Trophoblast cell (in vitro differentiated cells and primary cell): ENCODE measurements around the gene ZNF277.

Experiments used
- DNase-seq, 2 donors: peaks; one replicate each; pipeline ENCODE4 v3.0.0-alpha.2; 2016
- H2AFZ ChIP-seq: 2 replicates; pipeline ENCODE4 v1.6.1; 2013; ENCODE audit warnings: low read length, moderate library complexity, mild to moderate bottlenecking; ENCODE audit not compliant: insufficient read depth, poor library complexity
- H2AK5ac ChIP-seq: 2 replicates; pipeline ENCODE4 v1.6.1; 2013; ENCODE audit warnings: mild to moderate bottlenecking, low read length
- H2BK120ac ChIP-seq: 2 replicates; pipeline ENCODE4 v1.6.1; 2013; ENCODE audit warnings: low read length, mild to moderate bottlenecking, moderate library complexity; ENCODE audit not compliant: insufficient read depth, poor library complexity
- H2BK12ac ChIP-seq: 2 replicates; pipeline ENCODE4 v1.6.1; 2013; ENCODE audit warnings: mild to moderate bottlenecking, low read length, moderate library complexity
- H2BK5ac ChIP-seq: 2 replicates; pipeline ENCODE4 v1.6.1; 2013; ENCODE audit warnings: low read length, low read depth, moderate library complexity, mild to moderate bottlenecking; ENCODE audit not compliant: poor library complexity
- H3K14ac ChIP-seq: 2 replicates; pipeline ENCODE4 v1.6.1; 2013; ENCODE audit warnings: mild to moderate bottlenecking, low read length
- H3K18ac ChIP-seq: 2 replicates; pipeline ENCODE4 v1.6.1; 2013; ENCODE audit warnings: mild to moderate bottlenecking, low read length
- H3K23ac ChIP-seq: 2 replicates; pipeline ENCODE4 v1.6.1; 2013; ENCODE audit warnings: low read length
- H3K27ac ChIP-seq: 2 replicates; pipeline ENCODE4 v1.5.1; 2013; ENCODE audit warnings: low read depth, mild to moderate bottlenecking, inconsistent platforms, low read length, moderate library complexity
- H3K27me3 ChIP-seq: 2 replicates; pipeline ENCODE4 v1.6.1; 2013; ENCODE audit warnings: inconsistent platforms, mild to moderate bottlenecking, low read length, moderate library complexity; ENCODE audit not compliant: insufficient read depth
- H3K36me3 ChIP-seq, 2 experiments: 1 replicate in 1 of 2; 2 replicates in 1 of 2; pipeline ENCODE4 v1.6.1; 2013; ENCODE audit warnings: low read length in 2 of 2, mild to moderate bottlenecking in 2 of 2, moderate library complexity in 1 of 2; ENCODE audit not compliant: insufficient read depth in 2 of 2, control insufficient read depth in 1 of 2
- H3K4ac ChIP-seq: 2 replicates; pipeline ENCODE4 v1.6.1; 2013; ENCODE audit warnings: low read depth, mild to moderate bottlenecking, low read length, moderate library complexity
- H3K4me1 ChIP-seq, 2 experiments: 1 replicate in 1 of 2; 2 replicates in 1 of 2; pipeline ENCODE4 v1.6.1; 2013; ENCODE audit warnings: low read length in 2 of 2, mild to moderate bottlenecking in 2 of 2, moderate library complexity in 1 of 2; ENCODE audit not compliant: insufficient read depth in 2 of 2, control insufficient read depth in 1 of 2
- H3K4me2 ChIP-seq: 2 replicates; pipeline ENCODE4 v1.6.1; 2013; ENCODE audit warnings: inconsistent platforms, mild to moderate bottlenecking, low read length, moderate library complexity
- H3K4me3 ChIP-seq: 2 replicates; pipeline ENCODE4 v1.5.1; 2013; ENCODE audit warnings: mild to moderate bottlenecking, low read depth, low read length, inconsistent platforms
- H3K79me1 ChIP-seq: one replicate; pipeline ENCODE4 v1.6.1; 2013; ENCODE audit warnings: low read length
- H3K79me2 ChIP-seq: 2 replicates; pipeline ENCODE4 v1.6.1; 2013; ENCODE audit warnings: low read length, mild to moderate bottlenecking; ENCODE audit not compliant: control insufficient read depth, insufficient read depth, poor library complexity
- H3K9ac ChIP-seq: 2 replicates; pipeline ENCODE4 v1.6.1; 2013; ENCODE audit warnings: mild to moderate bottlenecking, low read length
- H3K9me3 ChIP-seq: 2 replicates; pipeline ENCODE4 v1.6.1; 2013; ENCODE audit warnings: low read depth, mild to moderate bottlenecking, control low read depth, inconsistent platforms, low read length; ENCODE audit not compliant: insufficient read depth
- H4K12ac ChIP-seq: 2 replicates; pipeline ENCODE4 v1.6.1; 2013; ENCODE audit warnings: low read depth, mild to moderate bottlenecking, low read length, moderate library complexity
- H4K8ac ChIP-seq: 2 replicates; pipeline ENCODE4 v1.6.1; 2013; ENCODE audit warnings: low read depth, mild to moderate bottlenecking, low read length, moderate library complexity
- H4K91ac ChIP-seq: one replicate; pipeline ENCODE4 v1.6.1; 2013; ENCODE audit warnings: low read depth, mild to moderate bottlenecking, low read length, moderate library complexity
- WGBS: extraction: QIAGEN DNeasy Blood & Tissue Kit; methylation state at CpG from one replicate; pipeline ENCODE4 v1.1.7; 2013; ENCODE audit warnings: missing lambda C conversion rate; ENCODE audit not compliant: insufficient read length, insufficient coverage; ENCODE audit errors: extremely low coverage; 5-methylcytosine and 5-hydroxymethylcytosine counted together

The ZNF277 gene

DNA sequence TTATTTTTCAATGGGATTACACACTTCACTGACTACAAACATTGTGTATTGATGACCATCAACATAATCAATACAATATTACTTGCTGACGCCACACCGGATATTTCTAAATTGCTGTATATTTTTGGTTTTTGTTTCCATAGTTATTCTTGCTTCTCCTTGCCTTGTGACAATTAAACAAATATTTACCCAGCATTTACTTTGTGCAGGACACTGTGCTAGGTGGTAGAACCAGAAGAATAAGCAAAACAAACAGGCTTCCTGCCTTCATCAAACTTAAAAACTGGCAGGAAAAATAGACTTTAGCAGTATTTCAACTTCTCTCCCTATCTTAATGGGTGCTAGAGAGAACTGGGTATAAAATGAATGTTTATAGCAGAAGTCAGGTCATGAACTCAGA, 50.6 kb downstream of the ZNF277 start:
- Histone ChIP-seq H2AK5ac (no peak overlapping the region), H2BK120ac (no peak overlapping the region), H3K14ac (no peak overlapping the region), H3K4me3 (no peak overlapping the region), H4K12ac (no peak overlapping the region), H2AFZ (no peak overlapping the region), H3K27me3 (no peaks in the 10 kb centered on the region), H3K18ac (no peak overlapping the region), H3K9ac (no peak overlapping the region), H3K79me2 (peaks cover 3% of the 10 kb centered on the region), H3K9me3 (no peaks in the 10 kb centered on the region), H3K27ac (no peak overlapping the region), H3K4ac (no peak overlapping the region), H2BK12ac (no peak overlapping the region), H3K36me3 (no peaks in the 10 kb centered on the region), H2BK5ac (no peak overlapping the region), H4K91ac (no peak overlapping the region), H4K8ac (no peak overlapping the region), H3K4me1 (peaks cover 5% of the 10 kb centered on the region in 2 experiments), H3K4me2 (no peak overlapping the region), H3K79me1 (no peaks in the 10 kb centered on the region), H3K23ac (no peak overlapping the region)
- WGBS = no CpG with 5 or more reads among the region's 2 CpGs
- no peak for DNase-seq

DNA sequence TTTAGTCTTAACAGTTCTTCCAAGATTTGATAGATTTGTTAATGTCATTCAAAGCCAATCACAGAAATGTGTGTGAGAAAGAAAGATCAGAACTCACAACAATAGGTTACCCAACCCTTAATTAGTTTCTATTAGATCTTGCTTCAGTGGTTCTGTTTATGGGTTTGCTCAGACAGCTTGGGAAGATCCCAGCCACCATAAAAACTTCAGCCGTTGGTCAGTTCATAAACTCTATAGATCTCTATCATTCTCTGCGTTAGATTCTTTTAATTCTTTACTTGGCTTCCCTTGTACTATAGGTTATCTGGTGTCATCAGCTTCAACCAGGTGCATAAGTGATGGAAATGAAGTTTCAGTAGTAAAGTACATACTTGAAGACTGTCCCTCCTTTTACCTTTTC, 54.4 kb downstream of the ZNF277 start:
- Histone ChIP-seq H3K9ac (no peak overlapping the region), H2BK5ac (no peak overlapping the region), H3K14ac (no peak overlapping the region), H2AK5ac (no peak overlapping the region), H3K27ac (no peak overlapping the region), H3K79me1 (no peaks in the 10 kb centered on the region), H2BK120ac (no peak overlapping the region), H3K36me3 (no peaks in the 10 kb centered on the region), H4K8ac (no peak overlapping the region), H3K4me2 (no peak overlapping the region), H3K79me2 (no peaks in the 10 kb centered on the region), H2AFZ (no peak overlapping the region), H3K27me3 (no peaks in the 10 kb centered on the region), H3K4ac (no peak overlapping the region), H3K18ac (no peak overlapping the region), H3K23ac (no peak overlapping the region), H4K91ac (no peak overlapping the region), H2BK12ac (no peak overlapping the region), H3K4me1 (peaks cover 0 to 2% of the 10 kb centered on the region in 2 experiments), H4K12ac (no peak overlapping the region), H3K4me3 (no peak overlapping the region), H3K9me3 (no peaks in the 10 kb centered on the region)
- WGBS = no CpG with 5 or more reads among the region's 2 CpGs
- DNase-seq = peak in 1 of 2 donors; percentile 57

DNA sequence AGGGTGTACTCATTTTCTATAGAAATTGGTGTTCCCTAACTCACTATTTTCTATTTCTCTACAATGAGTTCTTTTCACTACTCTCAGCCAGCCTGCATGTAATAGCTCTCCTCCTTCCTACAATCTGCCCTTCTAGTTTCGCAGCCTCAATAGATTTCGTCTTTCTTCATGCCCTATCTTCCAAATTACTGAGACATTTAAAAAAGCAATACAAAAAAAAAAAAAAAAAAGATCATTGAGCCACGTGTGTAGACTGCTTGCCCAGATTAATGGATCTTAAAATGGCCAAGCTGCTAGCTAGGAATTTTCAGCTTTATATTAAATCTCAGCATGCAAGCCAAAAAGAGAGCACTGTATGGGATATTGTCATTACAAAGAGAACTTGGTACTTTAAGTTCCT, 55.5 kb downstream of the ZNF277 start:
- Histone ChIP-seq H3K4ac (no peak overlapping the region), H3K27me3 (no peaks in the 10 kb centered on the region), H3K18ac (no peak overlapping the region), H3K4me2 (no peak overlapping the region), H2AK5ac (no peak overlapping the region), H3K27ac (no peak overlapping the region), H2BK12ac (no peak overlapping the region), H3K36me3 (no peaks in the 10 kb centered on the region), H3K14ac (no peak overlapping the region), H3K79me2 (no peaks in the 10 kb centered on the region), H3K4me1 (peaks cover 0 to 5% of the 10 kb centered on the region in 2 experiments), H2BK5ac (no peak overlapping the region), H4K12ac (no peak overlapping the region), H3K9ac (no peak overlapping the region), H4K8ac (no peak overlapping the region), H2BK120ac (no peak overlapping the region), H3K23ac (no peak overlapping the region), H4K91ac (no peak overlapping the region), H3K9me3 (no peaks in the 10 kb centered on the region), H3K4me3 (no peak overlapping the region), H3K79me1 (no peaks in the 10 kb centered on the region), H2AFZ (no peak overlapping the region)
- DNase-seq = no peak
- no CpG with 5 or more reads among the region's 3 CpGs for WGBS

DNA sequence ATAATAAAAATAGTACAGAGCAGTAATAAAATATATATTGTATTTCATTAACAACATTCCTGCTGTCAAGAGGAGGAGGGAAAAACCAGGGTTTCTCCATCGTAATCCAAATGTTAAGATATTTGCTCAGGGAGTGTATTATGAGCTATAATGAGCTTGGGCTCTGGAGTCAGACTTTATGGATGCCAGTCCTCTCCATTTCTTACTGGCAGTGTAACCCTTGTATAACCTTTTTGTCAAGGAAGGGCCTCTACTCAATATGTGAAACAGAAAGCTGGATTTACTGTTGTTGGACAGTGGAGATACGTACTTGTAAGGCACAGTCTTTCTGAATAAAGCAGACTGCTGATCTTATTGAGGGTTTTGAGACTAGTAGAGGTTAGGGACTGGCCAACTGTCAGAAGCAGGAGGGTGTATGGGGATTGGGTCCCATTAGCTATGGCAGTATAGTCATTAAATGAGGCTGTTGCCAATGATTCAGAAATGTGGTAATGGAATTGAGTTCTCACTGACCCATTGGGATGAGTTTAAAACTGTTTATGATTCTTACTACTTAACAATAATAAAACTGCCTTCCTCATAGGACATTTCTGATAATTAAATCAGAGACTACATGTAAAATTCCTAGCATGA, 56.5 kb downstream of the ZNF277 start:
- Histone ChIP-seq H2BK12ac (no peak overlapping the region), H4K12ac (no peak overlapping the region)

More for the DNA sequence above, 56.5 kb downstream of the ZNF277 start:
- H3K27me3 ChIP-seq = no peaks in the 10 kb centered on the region
- no peak overlapping the region for H4K8ac ChIP-seq
- no peaks in the 10 kb centered on the region for H3K79me1 ChIP-seq
- no peak overlapping the region for H2BK5ac ChIP-seq
- no peak overlapping the region for H2BK120ac ChIP-seq
- H3K14ac ChIP-seq = no peak overlapping the region
- H3K9me3 ChIP-seq = no peaks in the 10 kb centered on the region
- no peak overlapping the region for H2AFZ ChIP-seq
- no peak overlapping the region for H3K9ac ChIP-seq
- no CpG with 5 or more reads among the region's 2 CpGs for WGBS
- no peak overlapping the region for H3K4me2 ChIP-seq
- H3K36me3 ChIP-seq = no peaks in the 10 kb centered on the region
- H3K4me1 ChIP-seq = peaks cover 0 to 5% of the 10 kb centered on the region in 2 experiments
- no peaks in the 10 kb centered on the region for H3K79me2 ChIP-seq
- H3K18ac ChIP-seq = no peak overlapping the region
- H3K4me3 ChIP-seq = no peak overlapping the region
- no peak for DNase-seq
- no peak overlapping the region for H4K91ac ChIP-seq
- H3K4ac ChIP-seq = no peak overlapping the region
- H2AK5ac ChIP-seq = no peak overlapping the region
- H3K27ac ChIP-seq = no peak overlapping the region
- no peak overlapping the region for H3K23ac ChIP-seq
